Liver (tissue), 9 donors: ENCODE results near the gene C1R. TPM values are rescaled to one million over a fixed set of nuclear protein-coding genes. Genes with fewer than 3 reads are reported as not detected.
A peak's percentile ranks its signal among the peaks of the same experiment; 100 is the strongest.

Experiments
- DNase-seq: peaks from one replicate; pipeline ENCODE4 v3.0.0-alpha.2; 2017; ENCODE audit warnings: low spot score
- H3K27ac ChIP-seq, 2 donors: one replicate each; pipeline ENCODE4 v1.7.0; 2013; ENCODE audit warnings: inconsistent platforms in 2 of 2, low read length in 2 of 2, control low read depth in 1 of 2, low read depth in 1 of 2, mild to moderate bottlenecking in 1 of 2
- H3K27me3 ChIP-seq, 4 donors: one replicate each; pipeline versions ENCODE4 v1.6.1 to v1.7.0; 2013; ENCODE audit warnings: low read length in 3 of 4, inconsistent platforms in 1 of 4, mild to moderate bottlenecking in 1 of 4, moderate library complexity in 1 of 4; ENCODE audit not compliant: control insufficient read depth in 4 of 4, insufficient read depth in 4 of 4
- H3K36me3 ChIP-seq, 4 donors: one replicate each; pipeline versions ENCODE4 v1.6.1 to v1.7.0; 2013; ENCODE audit warnings: low read length in 3 of 4, mild to moderate bottlenecking in 3 of 4, low read depth in 1 of 4, moderate library complexity in 1 of 4; ENCODE audit not compliant: control insufficient read depth in 4 of 4, insufficient read depth in 3 of 4
- H3K4me1 ChIP-seq, 4 donors: one replicate each; pipeline versions ENCODE4 v1.6.1 to v1.7.0; 2013; ENCODE audit warnings: low read length in 3 of 4, mild to moderate bottlenecking in 3 of 4, moderate library complexity in 1 of 4; ENCODE audit not compliant: control insufficient read depth in 4 of 4, insufficient read depth in 4 of 4
- H3K4me3 ChIP-seq, 3 donors: one replicate each; pipeline versions ENCODE4 v1.6.1 to v1.7.0; 2013; ENCODE audit warnings: low read length in 3 of 3, control low read depth in 1 of 3, low read depth in 1 of 3, mild to moderate bottlenecking in 1 of 3
- H3K9ac ChIP-seq, 2 donors: one replicate each; pipeline ENCODE4 v1.7.0; 2013; ENCODE audit warnings: low read length in 2 of 2, mild to moderate bottlenecking in 2 of 2, moderate library complexity in 2 of 2, control low read depth in 1 of 2, low read depth in 1 of 2
- H3K9me3 ChIP-seq, 4 donors: one replicate each; pipeline versions ENCODE4 v1.6.1 to v1.7.0; 2013; ENCODE audit warnings: low read length in 3 of 4; ENCODE audit not compliant: control insufficient read depth in 4 of 4
- EGR1 ChIP-seq, 2 donors: IDR thresholded peaks; 2 replicates each; pipeline ENCODE4 v1.6.1; 2016 to 2018; ENCODE audit warnings: antibody characterized with exemption in 2 of 2, low read depth in 2 of 2
- FOXA1 ChIP-seq: IDR thresholded peaks from 2 replicates; pipeline ENCODE4 v1.6.1; 2016; ENCODE audit warnings: antibody characterized with exemption
- FOXA2 ChIP-seq: IDR thresholded peaks from 2 replicates; pipeline ENCODE4 v1.6.1; 2016; ENCODE audit warnings: antibody characterized with exemption
- GABPA ChIP-seq, 2 donors: IDR thresholded peaks in 1 of 2; conservative IDR thresholded peaks in 1 of 2; 2 replicates each; pipeline ENCODE4 v1.6.1; 2016; ENCODE audit warnings: antibody characterized with exemption in 2 of 2, mild to moderate bottlenecking in 1 of 2, moderate library complexity in 1 of 2
- HNF4A ChIP-seq, 2 donors: conservative IDR thresholded peaks; 2 replicates each; pipeline ENCODE4 v1.6.1; 2016; ENCODE audit warnings: antibody characterized with exemption in 2 of 2, mild to moderate bottlenecking in 2 of 2
- HNF4G ChIP-seq: IDR thresholded peaks from 2 replicates; pipeline ENCODE4 v1.6.1; 2016; ENCODE audit warnings: antibody characterized with exemption
- JUND ChIP-seq, 2 donors: IDR thresholded peaks; 2 replicates each; pipeline ENCODE4 v1.6.1; 2016; ENCODE audit warnings: antibody characterized with exemption in 2 of 2
- NR2F2 ChIP-seq: IDR thresholded peaks from 2 replicates; pipeline ENCODE4 v1.6.1; 2016; ENCODE audit warnings: antibody characterized with exemption
- RAD21 ChIP-seq, 2 donors: IDR thresholded peaks; 2 replicates each; pipeline ENCODE4 v1.6.1; 2016; ENCODE audit warnings: antibody characterized with exemption in 2 of 2, mild to moderate bottlenecking in 2 of 2
- RXRA ChIP-seq, 2 donors: IDR thresholded peaks; 2 replicates each; pipeline ENCODE4 v1.6.1; 2017 to 2018; ENCODE audit warnings: antibody characterized with exemption in 2 of 2, mild to moderate bottlenecking in 1 of 2
- SP1 ChIP-seq: IDR thresholded peaks from 2 replicates; pipeline ENCODE4 v1.6.1; 2018; ENCODE audit warnings: antibody characterized with exemption, mild to moderate bottlenecking
- TAF1 ChIP-seq: conservative IDR thresholded peaks from 2 replicates; pipeline ENCODE4 v1.6.1; 2016; ENCODE audit warnings: antibody characterized with exemption, mild to moderate bottlenecking
- YY1 ChIP-seq: IDR thresholded peaks from 2 replicates; pipeline ENCODE4 v1.6.1; 2016; ENCODE audit warnings: antibody characterized with exemption, mild to moderate bottlenecking
- WGBS: extraction: QIAGEN DNeasy Blood & Tissue Kit; methylation state at CpG from one replicate; pipeline ENCODE4 v1.1.7; 2013; 5-methylcytosine and 5-hydroxymethylcytosine counted together
- polyA plus RNA-seq, 2 donors: library from polyadenylated mRNA; stranded (reverse) in 1 of 2; unstranded in 1 of 2; fragments of 200-250 nt in 1 of 2; fragments of >200 nt in 1 of 2; fragmentation: Nextera tagmentation in 1 of 2; extraction: Ambion mirVana in 1 of 2; gene quantifications; one replicate each; pipeline versions ENCODE4 v1.2.1 to v1.2.3, GENCODE V29; 2013 to 2015
- total RNA-seq, 2 donors: library from RNA; depleted of rRNA; stranded (reverse); fragments of >200 nt; gene quantifications; one replicate each; pipeline ENCODE4 v1.2.3, GENCODE V29; 2014
- TF ChIP-seq, protein P1 (sequence below): IDR thresholded peaks from 2 replicates; pipeline ENCODE4 v1.6.1; 2016; ENCODE audit warnings: antibody characterized with exemption
- TF ChIP-seq, protein P2 (sequence below): IDR thresholded peaks from 2 replicates; pipeline ENCODE4 v1.6.1; 2016; ENCODE audit warnings: antibody characterized with exemption
- TF ChIP-seq, protein P3 (sequence below): IDR thresholded peaks from 2 replicates; pipeline ENCODE4 v1.6.1; 2016; ENCODE audit warnings: antibody characterized with exemption, mild to moderate bottlenecking
- TF ChIP-seq, protein P4 (sequence below): IDR thresholded peaks from 2 replicates; pipeline ENCODE4 v1.6.1; 2016; ENCODE audit warnings: antibody characterized with exemption
- TF ChIP-seq, protein P5 (sequence below): fragments of 150-350 bp; IDR thresholded peaks from 2 replicates; pipeline ENCODE4 v1.5.1; 2017; ENCODE audit warnings: improper control_type of control experiment, low read depth, low read length; ENCODE audit not compliant: missing input control
- donor health status: healthy.
- donor health status: healthy.
- donor health status: healthy.
- donor health status: healthy.
- donor health status: healthy.

C1R gene
- total and polyA plus RNA-seq, 4 donors, result 211 to 1,822 (median 1,153) TPM

DNA sequence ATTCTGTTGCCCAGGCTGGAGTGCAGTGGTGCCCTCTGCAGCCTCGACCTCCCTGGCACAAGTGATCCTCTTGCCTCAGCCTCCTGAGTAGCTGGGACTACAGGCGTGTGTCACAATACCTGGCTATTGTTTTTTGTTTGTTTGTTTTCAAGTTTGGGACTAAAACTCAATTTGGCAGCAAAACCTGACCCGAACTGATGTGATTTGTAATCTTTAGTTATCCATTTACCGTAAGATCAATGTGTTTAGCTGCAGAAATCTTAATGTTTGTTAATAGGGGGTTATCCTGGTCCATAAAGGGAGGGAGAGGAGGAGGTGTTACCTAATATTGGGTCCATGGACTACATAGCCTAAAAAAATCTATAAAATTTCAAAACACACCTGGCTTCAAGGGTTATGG is 32.5 kb downstream of the C1R start:
- Histone ChIP-seq H3K27me3 (no peaks in the 10 kb centered on the region), H3K36me3 (peaks cover 2 to 17% (median 4%) of the 10 kb centered on the region in 4 donors), H3K9me3 (no peaks in the 10 kb centered on the region), H3K27ac (peak overlapping the region; percentile 91 to 93), H3K4me1 (peaks cover 3 to 32% (median 26%) of the 10 kb centered on the region in 4 donors), H3K4me3 (peak overlapping the region in 1 of 3 donors; percentile 43), H3K9ac (peak overlapping the region in 1 of 2 donors; percentile 57)
- DNase-seq, result no peak
- WGBS, result 36% methylated on average over 4 of the region's 4 CpGs
- TF ChIP-seq YY1, result no peak
- peak; percentile 84 to 89 for TF ChIP-seq RXRA (IDR thresholded peaks at IDR 0.05)
- TF ChIP-seq GABPA (IDR thresholded peaks at IDR 0.05 in 1 of 2, conservative IDR thresholded peaks at IDR 0.05 in 1 of 2), result peak in 1 of 2 donors; percentile 6
- TF ChIP-seq SP1, result peak; percentile 62
- TF ChIP-seq HNF4G, result peak; percentile 59
- TF ChIP-seq, protein P1, sequence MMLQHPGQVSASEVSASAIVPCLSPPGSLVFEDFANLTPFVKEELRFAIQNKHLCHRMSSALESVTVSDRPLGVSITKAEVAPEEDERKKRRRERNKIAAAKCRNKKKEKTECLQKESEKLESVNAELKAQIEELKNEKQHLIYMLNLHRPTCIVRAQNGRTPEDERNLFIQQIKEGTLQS, result no peak
- TF ChIP-seq NR2F2, result no peak
- TF ChIP-seq, protein P2, sequence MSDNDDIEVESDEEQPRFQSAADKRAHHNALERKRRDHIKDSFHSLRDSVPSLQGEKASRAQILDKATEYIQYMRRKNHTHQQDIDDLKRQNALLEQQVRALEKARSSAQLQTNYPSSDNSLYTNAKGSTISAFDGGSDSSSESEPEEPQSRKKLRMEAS, result peak; percentile 15
- TF ChIP-seq TAF1, result no peak
- peak; percentile 53 for TF ChIP-seq FOXA1
- peak; percentile 45 for TF ChIP-seq FOXA2
- TF ChIP-seq EGR1 (IDR thresholded peaks at IDR 0.05; ENCODE audit: low read depth in 2 of 2), result no peak
- TF ChIP-seq, protein P3, sequence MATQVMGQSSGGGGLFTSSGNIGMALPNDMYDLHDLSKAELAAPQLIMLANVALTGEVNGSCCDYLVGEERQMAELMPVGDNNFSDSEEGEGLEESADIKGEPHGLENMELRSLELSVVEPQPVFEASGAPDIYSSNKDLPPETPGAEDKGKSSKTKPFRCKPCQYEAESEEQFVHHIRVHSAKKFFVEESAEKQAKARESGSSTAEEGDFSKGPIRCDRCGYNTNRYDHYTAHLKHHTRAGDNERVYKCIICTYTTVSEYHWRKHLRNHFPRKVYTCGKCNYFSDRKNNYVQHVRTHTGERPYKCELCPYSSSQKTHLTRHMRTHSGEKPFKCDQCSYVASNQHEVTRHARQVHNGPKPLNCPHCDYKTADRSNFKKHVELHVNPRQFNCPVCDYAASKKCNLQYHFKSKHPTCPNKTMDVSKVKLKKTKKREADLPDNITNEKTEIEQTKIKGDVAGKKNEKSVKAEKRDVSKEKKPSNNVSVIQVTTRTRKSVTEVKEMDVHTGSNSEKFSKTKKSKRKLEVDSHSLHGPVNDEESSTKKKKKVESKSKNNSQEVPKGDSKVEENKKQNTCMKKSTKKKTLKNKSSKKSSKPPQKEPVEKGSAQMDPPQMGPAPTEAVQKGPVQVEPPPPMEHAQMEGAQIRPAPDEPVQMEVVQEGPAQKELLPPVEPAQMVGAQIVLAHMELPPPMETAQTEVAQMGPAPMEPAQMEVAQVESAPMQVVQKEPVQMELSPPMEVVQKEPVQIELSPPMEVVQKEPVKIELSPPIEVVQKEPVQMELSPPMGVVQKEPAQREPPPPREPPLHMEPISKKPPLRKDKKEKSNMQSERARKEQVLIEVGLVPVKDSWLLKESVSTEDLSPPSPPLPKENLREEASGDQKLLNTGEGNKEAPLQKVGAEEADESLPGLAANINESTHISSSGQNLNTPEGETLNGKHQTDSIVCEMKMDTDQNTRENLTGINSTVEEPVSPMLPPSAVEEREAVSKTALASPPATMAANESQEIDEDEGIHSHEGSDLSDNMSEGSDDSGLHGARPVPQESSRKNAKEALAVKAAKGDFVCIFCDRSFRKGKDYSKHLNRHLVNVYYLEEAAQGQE, result no peak
- TF ChIP-seq, protein P4, sequence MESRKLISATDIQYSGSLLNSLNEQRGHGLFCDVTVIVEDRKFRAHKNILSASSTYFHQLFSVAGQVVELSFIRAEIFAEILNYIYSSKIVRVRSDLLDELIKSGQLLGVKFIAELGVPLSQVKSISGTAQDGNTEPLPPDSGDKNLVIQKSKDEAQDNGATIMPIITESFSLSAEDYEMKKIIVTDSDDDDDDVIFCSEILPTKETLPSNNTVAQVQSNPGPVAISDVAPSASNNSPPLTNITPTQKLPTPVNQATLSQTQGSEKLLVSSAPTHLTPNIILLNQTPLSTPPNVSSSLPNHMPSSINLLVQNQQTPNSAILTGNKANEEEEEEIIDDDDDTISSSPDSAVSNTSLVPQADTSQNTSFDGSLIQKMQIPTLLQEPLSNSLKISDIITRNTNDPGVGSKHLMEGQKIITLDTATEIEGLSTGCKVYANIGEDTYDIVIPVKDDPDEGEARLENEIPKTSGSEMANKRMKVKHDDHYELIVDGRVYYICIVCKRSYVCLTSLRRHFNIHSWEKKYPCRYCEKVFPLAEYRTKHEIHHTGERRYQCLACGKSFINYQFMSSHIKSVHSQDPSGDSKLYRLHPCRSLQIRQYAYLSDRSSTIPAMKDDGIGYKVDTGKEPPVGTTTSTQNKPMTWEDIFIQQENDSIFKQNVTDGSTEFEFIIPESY, result no peak
- TF ChIP-seq HNF4A (conservative IDR thresholded peaks at IDR 0.05), result peak; percentile 77 to 83
- TF ChIP-seq, protein P5, sequence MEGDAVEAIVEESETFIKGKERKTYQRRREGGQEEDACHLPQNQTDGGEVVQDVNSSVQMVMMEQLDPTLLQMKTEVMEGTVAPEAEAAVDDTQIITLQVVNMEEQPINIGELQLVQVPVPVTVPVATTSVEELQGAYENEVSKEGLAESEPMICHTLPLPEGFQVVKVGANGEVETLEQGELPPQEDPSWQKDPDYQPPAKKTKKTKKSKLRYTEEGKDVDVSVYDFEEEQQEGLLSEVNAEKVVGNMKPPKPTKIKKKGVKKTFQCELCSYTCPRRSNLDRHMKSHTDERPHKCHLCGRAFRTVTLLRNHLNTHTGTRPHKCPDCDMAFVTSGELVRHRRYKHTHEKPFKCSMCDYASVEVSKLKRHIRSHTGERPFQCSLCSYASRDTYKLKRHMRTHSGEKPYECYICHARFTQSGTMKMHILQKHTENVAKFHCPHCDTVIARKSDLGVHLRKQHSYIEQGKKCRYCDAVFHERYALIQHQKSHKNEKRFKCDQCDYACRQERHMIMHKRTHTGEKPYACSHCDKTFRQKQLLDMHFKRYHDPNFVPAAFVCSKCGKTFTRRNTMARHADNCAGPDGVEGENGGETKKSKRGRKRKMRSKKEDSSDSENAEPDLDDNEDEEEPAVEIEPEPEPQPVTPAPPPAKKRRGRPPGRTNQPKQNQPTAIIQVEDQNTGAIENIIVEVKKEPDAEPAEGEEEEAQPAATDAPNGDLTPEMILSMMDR, result no peak
- TF ChIP-seq RAD21 (IDR thresholded peaks at IDR 0.05), result peak; percentile 27 to 57
- peak in 1 of 2 donors; percentile 47 for TF ChIP-seq JUND (IDR thresholded peaks at IDR 0.05)
